GM12892 (cell line): ENCODE results near the gene SPIB.

Experiments used
- POLR2A ChIP-seq: IDR thresholded peaks from 2 replicates; pipeline ENCODE4 v1.6.1; 2011; ENCODE audit warnings: low read depth, low read length, control low read depth
- TAF1 ChIP-seq: IDR thresholded peaks from 2 replicates; pipeline ENCODE4 v1.6.1; 2011; ENCODE audit warnings: low read depth, mild to moderate bottlenecking, control low read depth, low read length, borderline replicate concordance

DNA sequence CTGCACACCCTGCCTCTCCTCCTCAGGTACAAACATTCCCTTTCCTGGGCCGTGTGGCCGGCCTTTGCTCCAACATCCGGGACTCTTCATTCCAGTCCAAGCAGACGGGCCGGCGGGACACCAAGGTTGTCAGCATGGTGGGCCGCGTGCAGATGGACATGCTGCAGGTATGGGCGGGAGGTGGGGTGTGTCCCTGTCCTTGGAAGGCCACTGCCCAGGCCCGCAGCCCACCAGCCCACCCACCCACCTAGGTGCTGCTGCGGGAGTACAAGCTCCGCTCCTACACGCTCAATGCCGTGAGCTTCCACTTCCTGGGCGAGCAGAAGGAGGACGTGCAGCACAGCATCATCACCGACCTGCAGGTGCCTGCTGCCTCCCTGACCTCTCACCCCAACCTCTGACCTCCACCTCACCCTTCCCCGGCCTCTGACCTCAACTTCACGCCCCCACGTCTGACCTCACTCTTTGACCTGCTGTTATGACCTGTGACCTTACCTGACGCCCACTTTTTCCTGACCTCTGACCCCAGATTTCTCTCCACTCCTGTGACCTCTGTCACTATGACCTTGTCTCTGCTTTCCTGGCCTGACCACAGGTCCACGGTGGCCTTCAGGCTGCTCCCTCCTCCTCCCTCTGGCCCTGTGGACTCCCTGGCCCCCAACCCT is 12.4 kb upstream of the SPIB start:
- TF ChIP-seq TAF1 (no peak), POLR2A (no peak)
